Astrocyte (in vitro differentiated cells and primary cell): Measurements from ENCODE around the gene SCYL1. TPM values are rescaled to one million over a fixed set of nuclear protein-coding genes. Genes with fewer than 3 reads are reported as not detected.

Source experiments
- DNase-seq: peaks from one replicate; pipeline ENCODE4 v3.0.0-alpha.2; 2010; ENCODE audit warnings: low read depth
- FAIRE-seq: peaks from 2 replicates; lab custom pipeline; 2011; peaks lifted over from hg19 to GRCh38; lab: Jason Lieb, UNC
- H2AFZ ChIP-seq: 2 replicates; pipeline ENCODE4 v1.6.0; 2012; ENCODE audit warnings: low read depth, low read length, inconsistent platforms
- H3K27ac ChIP-seq: 2 replicates; pipeline ENCODE4 v1.5.1; 2011; ENCODE audit warnings: low read depth, low read length, inconsistent platforms
- H3K27me3 ChIP-seq: 2 replicates; pipeline ENCODE4 v1.6.0; 2011; ENCODE audit warnings: low read length, inconsistent platforms; ENCODE audit not compliant: insufficient read depth
- H3K36me3 ChIP-seq: 2 replicates; pipeline ENCODE4 v1.5.1; 2011; ENCODE audit warnings: low read length, inconsistent platforms; ENCODE audit not compliant: insufficient read depth
- H3K4me1 ChIP-seq: 2 replicates; pipeline ENCODE4 v1.5.1; 2011; ENCODE audit warnings: low read length, inconsistent platforms; ENCODE audit not compliant: insufficient read depth
- H3K4me2 ChIP-seq: 2 replicates; pipeline ENCODE4 v1.6.0; 2012; ENCODE audit warnings: low read length, inconsistent platforms
- H3K4me3 ChIP-seq: 2 replicates; pipeline ENCODE4 v1.5.1; 2011; ENCODE audit warnings: low read depth, mild to moderate bottlenecking, low read length, inconsistent platforms; ENCODE audit not compliant: insufficient read depth
- H3K79me2 ChIP-seq: 2 replicates; pipeline ENCODE4 v1.6.0; 2012; ENCODE audit warnings: mild to moderate bottlenecking, low read length, inconsistent platforms; ENCODE audit not compliant: insufficient read depth
- H3K9ac ChIP-seq: 2 replicates; pipeline ENCODE4 v1.6.0; 2012; ENCODE audit warnings: mild to moderate bottlenecking, low read length, inconsistent platforms
- H3K9me3 ChIP-seq: 2 replicates; pipeline ENCODE4 v1.5.1; 2012; ENCODE audit warnings: low read depth, mild to moderate bottlenecking, low read length, inconsistent platforms; ENCODE audit not compliant: insufficient read depth
- H4K20me1 ChIP-seq: 2 replicates; pipeline ENCODE4 v1.6.0; 2012; ENCODE audit warnings: low read length, inconsistent platforms; ENCODE audit not compliant: insufficient read depth
- H3K27ac Mint-ChIP-seq: one replicate; pipeline ENCODE4 v1.8.0; 2021; ENCODE audit warnings: mild to moderate bottlenecking, mixed read lengths; ENCODE audit not compliant: unreplicated experiment
- H3K27me3 Mint-ChIP-seq: one replicate; pipeline ENCODE4 v1.8.0; 2021; ENCODE audit warnings: low read depth, mixed read lengths; ENCODE audit not compliant: unreplicated experiment
- H3K36me3 Mint-ChIP-seq: one replicate; pipeline ENCODE4 v1.8.0; 2021; ENCODE audit warnings: low read depth, mixed read lengths; ENCODE audit not compliant: unreplicated experiment
- H3K4me1 Mint-ChIP-seq: one replicate; pipeline ENCODE4 v1.8.0; 2021; ENCODE audit warnings: low read depth, mixed read lengths; ENCODE audit not compliant: unreplicated experiment
- H3K4me3 Mint-ChIP-seq: one replicate; pipeline ENCODE4 v1.8.0; 2021; ENCODE audit warnings: mild to moderate bottlenecking, moderate library complexity, mixed read lengths; ENCODE audit not compliant: unreplicated experiment
- H3K9me3 Mint-ChIP-seq: one replicate; pipeline ENCODE4 v1.8.0; 2021; ENCODE audit warnings: mild to moderate bottlenecking, mixed read lengths; ENCODE audit not compliant: unreplicated experiment
- CTCF ChIP-seq: IDR thresholded peaks from 2 replicates; pipeline ENCODE4 v1.5.1; 2011; ENCODE audit warnings: low read depth, mild to moderate bottlenecking, inconsistent platforms, low read length, moderate library complexity; ENCODE audit not compliant: insufficient read depth
- EZH2 ChIP-seq: IDR thresholded peaks from 2 replicates; pipeline ENCODE4 v1.6.1; 2012; ENCODE audit warnings: mild to moderate bottlenecking, low read length, inconsistent platforms; ENCODE audit not compliant: insufficient read depth
- total RNA-seq: library from RNA; stranded (reverse); gene quantifications from 2 replicates; pipeline ENCODE4 v1.2.1, GENCODE V29; 2021

SCYL1 gene
- total RNA-seq, 1 donor from 2014 or later: 106 TPM

GRCh38 chr11:65575568-65576231, 50.8 kb downstream of the SCYL1 start, which contains the start of gene EHBP1L1:
TSS of gene EHBP1L1 (plus strand) at chr11:65576053. CDS start at chr11:65576303, 250 bp downstream.
- Histone ChIP-seq H3K79me2 (peaks cover 31% of the 10 kb centered on the region), H3K4me2 (peak within 1 kb of the TSS; percentile 98), H3K27ac (peak within 1 kb of the TSS; percentile 52), H2AFZ (no peak within 1 kb of the TSS), H3K9ac (peak within 1 kb of the TSS; percentile 55), H3K4me3 (peak within 1 kb of the TSS; percentile 49), H3K27me3 (no peaks in the 10 kb centered on the region), H4K20me1 (peaks cover 57% of the 10 kb centered on the region), H3K36me3 (no peaks in the 10 kb centered on the region), H3K4me1 (peaks cover 58% of the 10 kb centered on the region), H3K9me3 (no peaks in the 10 kb centered on the region)
- peak; percentile 63 for DNase-seq
- H3K27ac Mint-ChIP-seq: peak within 1 kb of the TSS; percentile 77
- FAIRE-seq: no peak
- H3K36me3 Mint-ChIP-seq: peaks cover 6% of the 10 kb centered on the region
- H3K27me3 Mint-ChIP-seq: peaks cover 12% of the 10 kb centered on the region
- H3K4me1 Mint-ChIP-seq: peaks cover 30% of the 10 kb centered on the region
- no peak for TF ChIP-seq EZH2
- H3K9me3 Mint-ChIP-seq: no peaks in the 10 kb centered on the region
- peak within 1 kb of the TSS; percentile 78 for H3K4me3 Mint-ChIP-seq

GRCh38 chr11:65576232-65576866, 51.5 kb downstream of the SCYL1 start:
- Histone ChIP-seq H3K4me1 (peaks cover 52% of the 10 kb centered on the region), H3K9me3 (no peaks in the 10 kb centered on the region), H3K4me2 (peak overlapping the region; percentile 98), H2AFZ (no peak overlapping the region), H3K27ac (no peak overlapping the region), H3K27me3 (no peaks in the 10 kb centered on the region), H3K9ac (peak overlapping the region; percentile 55), H3K79me2 (peaks cover 25% of the 10 kb centered on the region), H4K20me1 (peaks cover 51% of the 10 kb centered on the region), H3K36me3 (no peaks in the 10 kb centered on the region), H3K4me3 (peak overlapping the region; percentile 49)
- H3K27me3 Mint-ChIP-seq: peaks cover 13% of the 10 kb centered on the region
- peaks cover 6% of the 10 kb centered on the region for H3K36me3 Mint-ChIP-seq
- H3K4me3 Mint-ChIP-seq: peak overlapping the region; percentile 54
- TF ChIP-seq CTCF (no peak), EZH2 (no peak)
- peaks cover 29% of the 10 kb centered on the region for H3K4me1 Mint-ChIP-seq
- no peaks in the 10 kb centered on the region for H3K9me3 Mint-ChIP-seq
- no peak for DNase-seq
- FAIRE-seq: no peak
- peak overlapping the region; percentile 11 for H3K27ac Mint-ChIP-seq

- Histone ChIP-seq H2AFZ (no peak overlapping the region), H3K4me2 (peak overlapping the region; percentile 98), H3K9me3 (no peaks in the 10 kb centered on the region), H3K4me1 (peaks cover 44% of the 10 kb centered on the region), H3K79me2 (peaks cover 17% of the 10 kb centered on the region), H3K27me3 (no peaks in the 10 kb centered on the region), H3K27ac (no peak overlapping the region), H3K36me3 (no peaks in the 10 kb centered on the region), H4K20me1 (peaks cover 43% of the 10 kb centered on the region), H3K4me3 (peak overlapping the region; percentile 49), H3K9ac (peak overlapping the region; percentile 55)
- Mint-ChIP-seq H3K27me3 (peaks cover 18% of the 10 kb centered on the region), H3K4me1 (peaks cover 22% of the 10 kb centered on the region), H3K4me3 (peak overlapping the region; percentile 54), H3K9me3 (no peaks in the 10 kb centered on the region), H3K36me3 (peaks cover 9% of the 10 kb centered on the region), H3K27ac (peak overlapping the region; percentile 11)
- FAIRE-seq: no peak
- peak; percentile 48 for DNase-seq
- no peak for TF ChIP-seq EZH2
- no peak for TF ChIP-seq CTCF
These were observed 52.2 kb downstream of the SCYL1 start for GRCh38 chr11:65576867-65577755.
